HAP-1 (cell line): Measurements from ENCODE around the gene FKBP14.
"Not testable (repeated sequence)": the region's sequence is repeated elsewhere in the genome, so short reads cannot be mapped to it uniquely, and the experiment has no call there.

Source experiments
- DNase-seq, 2 experiments: peaks; one replicate each; pipeline ENCODE4 v3.0.0-alpha.2; 2016 to 2020; ENCODE audit warnings: low spot score in 2 of 2
- H3K27me3 ChIP-seq: fragments of 250-450 bp; sonication (Bioruptor Pico); 2 replicates; pipeline ENCODE4 v1.5.1; 2020; ENCODE audit warnings: low read depth, mild to moderate bottlenecking, moderate library complexity
- H3K36me3 ChIP-seq: fragments of 250-450 bp; sonication (Bioruptor Pico); replicated peaks from 2 replicates; pipeline ENCODE4 v1.5.1; 2020; ENCODE audit warnings: mild to moderate bottlenecking
- H3K4me1 ChIP-seq: fragments of 250-450 bp; sonication (Bioruptor Pico); 2 replicates; pipeline ENCODE4 v1.5.1; 2020; ENCODE audit warnings: mild to moderate bottlenecking
- H3K4me3 ChIP-seq: fragments of 250-450 bp; sonication (Bioruptor Pico); 2 replicates; pipeline ENCODE4 v1.5.1; 2020; ENCODE audit warnings: mild to moderate bottlenecking, moderate library complexity
- H3K9me3 ChIP-seq: fragments of 250-450 bp; sonication (Bioruptor Pico); 2 replicates; pipeline ENCODE4 v1.5.1; 2020; ENCODE audit warnings: mild to moderate bottlenecking, moderate library complexity
- in situ Hi-C: fragments of 300-500 bp; cut with MboI; formaldehyde crosslinking; loops from 3 replicates; pipeline ENCODE4 v1.14.3; 2020; ENCODE audit warnings: low sequenced_read_pairs, inconsistent platforms, mixed read lengths

Gene FKBP14

GRCh38 chr7:30026229-30027064 is at the start of gene FKBP14:
Gene FKBP14 (minus strand): TSS chr7:30026702. CDS start chr7:30026508, 194 bp downstream.
- in situ Hi-C loops, result no loop called here
- peaks cover 27% of the 10 kb centered on the region for H3K4me1 ChIP-seq

DNA sequence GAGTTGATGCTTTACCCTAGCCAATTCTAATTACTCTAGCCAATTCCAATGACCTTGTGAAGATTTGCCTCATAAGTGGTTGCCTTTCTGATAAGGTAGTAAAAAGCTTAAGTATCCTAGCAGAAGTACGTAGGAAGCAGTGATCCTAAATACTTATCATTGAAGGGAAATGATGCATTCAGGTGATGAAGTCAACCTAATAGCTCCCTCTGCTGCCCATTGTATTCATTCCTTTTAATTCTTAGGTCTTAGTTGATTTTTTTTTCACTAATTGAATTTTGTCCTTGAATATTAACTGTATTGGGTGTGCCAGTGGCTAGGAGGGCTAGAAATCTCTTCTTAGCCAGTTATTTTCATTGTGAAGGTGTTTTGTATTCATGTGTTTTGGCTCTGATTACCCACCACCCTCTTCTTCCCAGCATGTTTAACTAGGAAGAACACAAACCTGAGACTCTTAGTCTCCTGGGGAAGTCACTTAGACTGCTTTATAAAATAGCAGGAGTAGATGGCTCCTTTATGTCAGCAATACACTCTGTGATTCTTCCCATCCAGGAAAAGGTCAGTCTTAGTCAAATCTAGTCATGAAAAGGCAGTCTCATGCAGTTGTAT is 48.0 kb upstream of the FKBP14 start:
- Histone ChIP-seq H3K9me3 (no peaks in the 10 kb centered on the region), H3K36me3 (peaks cover 4% of the 10 kb centered on the region), H3K27me3 (no peaks in the 10 kb centered on the region), H3K4me1 (peaks cover 9% of the 10 kb centered on the region), H3K4me3 (no peak overlapping the region)
- peak in 1 of 2 experiments; percentile 52 for DNase-seq
- in situ Hi-C loops, result loop anchor here (25.0 kb wide), 2 partner anchors 337 to 437 kb away; no protein-coding TSS in a partner anchor

More at GRCh38 chr7:30026229-30027064, at the start of gene FKBP14:
- Histone ChIP-seq H3K9me3 (no peaks in the 10 kb centered on the region), H3K4me3 (peak within 1 kb of the TSS; percentile 68), H3K27me3 (no peaks in the 10 kb centered on the region), H3K36me3 (no peaks in the 10 kb centered on the region)
- peak; percentile 98 for DNase-seq

GRCh38 chr7:30072735-30073134 is 46.2 kb upstream of the FKBP14 start:
- no peaks in the 10 kb centered on the region for H3K27me3 ChIP-seq
- peaks cover 4% of the 10 kb centered on the region for H3K36me3 ChIP-seq
- no peaks in the 10 kb centered on the region for H3K9me3 ChIP-seq
- DNase-seq, result no peak
- H3K4me1 ChIP-seq, result peaks cover 9% of the 10 kb centered on the region
- in situ Hi-C loops, result loop anchor here (25.0 kb wide), 2 partner anchors 335 to 435 kb away; no protein-coding TSS in a partner anchor
- no peak overlapping the region for H3K4me3 ChIP-seq

- DNase-seq, result no peak
- H3K36me3 ChIP-seq, result peaks cover 4% of the 10 kb centered on the region
- H3K9me3 ChIP-seq, result no peaks in the 10 kb centered on the region
- in situ Hi-C loops, result loop anchor here (25.0 kb wide), 2 partner anchors 333 to 433 kb away; no protein-coding TSS in a partner anchor
- H3K27me3 ChIP-seq, result no peaks in the 10 kb centered on the region
- no peaks in the 10 kb centered on the region for H3K4me1 ChIP-seq
- no peak overlapping the region for H3K4me3 ChIP-seq
Measured at GRCh38 chr7:30070052-30070451, 43.5 kb upstream of the FKBP14 start.

- no peaks in the 10 kb centered on the region for H3K4me1 ChIP-seq
- no peak overlapping the region for H3K4me3 ChIP-seq
- H3K27me3 ChIP-seq, result no peaks in the 10 kb centered on the region
- H3K9me3 ChIP-seq, result no peaks in the 10 kb centered on the region
- in situ Hi-C loops, result loop anchor here (10.0 to 25.0 kb wide), 3 partner anchors 114 to 432 kb away; no protein-coding TSS in a partner anchor
- no peak for DNase-seq
- peaks cover 4% of the 10 kb centered on the region for H3K36me3 ChIP-seq
Measured at GRCh38 chr7:30069096-30069867, 42.8 kb upstream of the FKBP14 start.

GRCh38 chr7:30068117-30068516 is 41.6 kb upstream of the FKBP14 start:
- no peaks in the 10 kb centered on the region for H3K9me3 ChIP-seq
- DNase-seq, result no peak
- in situ Hi-C loops, result loop anchor here (10.0 to 25.0 kb wide), 3 partner anchors 113 to 431 kb away; no protein-coding TSS in a partner anchor
- H3K36me3 ChIP-seq, result peaks cover 6% of the 10 kb centered on the region
- no peaks in the 10 kb centered on the region for H3K27me3 ChIP-seq
- no peaks in the 10 kb centered on the region for H3K4me1 ChIP-seq
- H3K4me3 ChIP-seq, result no peak overlapping the region

DNA sequence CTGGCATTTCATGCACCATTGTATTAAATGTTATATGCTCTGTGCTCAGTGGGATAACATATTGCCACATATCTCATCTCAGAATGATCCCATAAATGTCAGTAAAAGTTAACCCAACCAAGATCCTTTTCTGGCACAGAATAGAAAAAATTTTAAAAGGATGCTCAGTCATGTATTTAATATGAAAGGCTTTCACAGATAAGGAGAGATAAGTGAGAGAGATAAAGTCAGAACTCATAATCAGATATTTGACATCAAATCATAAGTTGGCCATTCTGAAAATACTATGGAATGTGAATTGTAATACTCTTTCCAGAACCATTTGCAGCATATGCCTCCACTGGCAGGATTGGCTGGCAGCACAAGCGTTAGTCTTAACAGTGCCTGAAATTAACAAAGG is 40.2 kb upstream of the FKBP14 start:
- Histone ChIP-seq H3K27me3 (no peaks in the 10 kb centered on the region), H3K36me3 (peaks cover 6% of the 10 kb centered on the region), H3K9me3 (no peaks in the 10 kb centered on the region), H3K4me3 (no peak overlapping the region), H3K4me1 (no peaks in the 10 kb centered on the region)
- in situ Hi-C loops, result loop anchor here (10.0 to 25.0 kb wide), 3 partner anchors 112 to 429 kb away; no protein-coding TSS in a partner anchor
- no peak for DNase-seq

DNA sequence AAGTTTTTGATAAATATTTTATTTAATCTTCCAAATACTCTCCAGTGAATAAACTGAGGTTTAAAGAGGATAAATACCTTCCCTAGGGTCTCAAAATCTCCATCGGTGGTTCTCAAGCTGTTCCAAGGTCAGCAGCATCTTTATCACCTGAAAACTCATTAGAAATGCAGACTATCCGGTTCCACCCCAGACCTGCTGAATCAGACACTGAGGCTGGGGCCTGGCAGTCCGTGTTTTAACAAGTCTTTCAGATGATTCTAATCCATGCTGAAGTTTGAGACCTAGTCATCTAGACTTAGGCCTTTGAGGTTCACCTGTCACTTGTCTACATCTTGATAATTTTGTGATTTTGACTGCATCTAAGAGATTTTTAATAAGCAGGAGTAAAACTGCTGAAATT is 39.2 kb upstream of the FKBP14 start:
- Histone ChIP-seq H3K4me1 (no peaks in the 10 kb centered on the region), H3K4me3 (no peak overlapping the region), H3K36me3 (peaks cover 2% of the 10 kb centered on the region), H3K9me3 (no peaks in the 10 kb centered on the region), H3K27me3 (no peaks in the 10 kb centered on the region)
- DNase-seq, result no peak
- in situ Hi-C loops, result loop anchor here (10.0 to 25.0 kb wide), 3 partner anchors 111 to 428 kb away; no protein-coding TSS in a partner anchor

- Histone ChIP-seq H3K4me1 (no peaks in the 10 kb centered on the region), H3K36me3 (peaks cover 2% of the 10 kb centered on the region), H3K9me3 (no peaks in the 10 kb centered on the region), H3K4me3 (no peak overlapping the region), H3K27me3 (no peaks in the 10 kb centered on the region)
- DNase-seq, result peak in 1 of 2 experiments; percentile 55
- in situ Hi-C loops, result loop anchor here (10.0 to 25.0 kb wide), 3 partner anchors 108 to 425 kb away; no protein-coding TSS in a partner anchor
Measured at GRCh38 chr7:30062587-30062986, 36.1 kb upstream of the FKBP14 start.

- not testable (repeated sequence) for H3K9me3 ChIP-seq, H3K4me3 ChIP-seq, H3K4me1 ChIP-seq, H3K36me3 ChIP-seq, H3K27me3 ChIP-seq
- DNase-seq, result peak in 1 of 2 experiments; percentile 59
- in situ Hi-C loops, result loop anchor here (10.0 to 25.0 kb wide), 3 partner anchors 107 to 424 kb away; no protein-coding TSS in a partner anchor
Measured at GRCh38 chr7:30061786-30062185, 35.3 kb upstream of the FKBP14 start.

- DNase-seq, result no peak
- no peak overlapping the region for H3K4me3 ChIP-seq
- in situ Hi-C loops, result loop anchor here (25.0 kb wide), 2 partner anchors 320 to 420 kb away; no protein-coding TSS in a partner anchor
- H3K4me1 ChIP-seq, result no peaks in the 10 kb centered on the region
- H3K27me3 ChIP-seq, result no peaks in the 10 kb centered on the region
- H3K9me3 ChIP-seq, result no peaks in the 10 kb centered on the region
- peaks cover 21% of the 10 kb centered on the region for H3K36me3 ChIP-seq
Measured at GRCh38 chr7:30057741-30058140, 31.2 kb upstream of the FKBP14 start.

DNA sequence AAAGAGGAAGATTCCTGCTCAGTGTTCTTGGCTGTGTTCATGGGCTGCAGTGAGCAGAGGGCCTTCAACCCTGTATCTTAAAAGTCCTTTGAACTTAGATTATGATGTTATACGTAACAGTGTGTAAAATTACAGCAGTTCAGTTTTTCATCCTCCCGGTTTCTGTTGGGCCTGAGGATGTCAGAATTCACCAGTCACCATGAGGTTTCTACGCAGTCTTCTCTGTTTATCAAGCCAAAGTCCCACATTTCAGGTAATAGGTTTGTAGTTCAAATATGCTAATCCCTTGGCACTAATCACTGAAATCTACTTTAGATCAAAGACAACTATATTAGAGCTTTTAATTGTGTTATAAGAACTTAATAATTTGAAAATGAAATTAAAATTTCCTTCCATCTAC is 26.6 kb upstream of the FKBP14 start:
- no peaks in the 10 kb centered on the region for H3K4me1 ChIP-seq
- no peaks in the 10 kb centered on the region for H3K27me3 ChIP-seq
- in situ Hi-C loops, result loop anchor here (25.0 kb wide), 2 partner anchors 316 to 416 kb away; no protein-coding TSS in a partner anchor
- DNase-seq, result no peak
- H3K4me3 ChIP-seq, result no peak overlapping the region
- peaks cover 30% of the 10 kb centered on the region for H3K36me3 ChIP-seq
- H3K9me3 ChIP-seq, result no peaks in the 10 kb centered on the region

DNA sequence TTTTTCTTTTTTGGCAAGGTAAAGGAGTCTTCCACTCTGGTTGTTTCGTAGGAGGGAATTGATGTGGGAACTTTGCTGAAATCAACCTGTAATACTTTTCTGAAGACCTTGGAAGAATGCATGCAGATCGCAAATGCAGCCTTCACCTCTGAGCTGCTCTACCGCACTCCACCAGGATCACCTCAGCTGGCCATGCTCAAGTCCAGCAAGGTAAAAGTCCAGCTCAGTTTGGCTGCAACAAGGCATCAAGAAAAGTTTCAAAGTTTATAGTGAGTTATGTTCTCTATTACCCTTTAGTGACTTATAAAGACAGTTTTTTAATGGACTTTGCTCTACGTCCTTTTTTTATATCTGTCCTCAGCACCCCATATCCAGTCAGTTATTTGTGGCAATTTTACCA is 22.7 kb upstream of the FKBP14 start:
- DNase-seq, result no peak
- no peaks in the 10 kb centered on the region for H3K9me3 ChIP-seq
- peaks cover 35% of the 10 kb centered on the region for H3K36me3 ChIP-seq

More for the DNA sequence above, 22.7 kb upstream of the FKBP14 start:
- in situ Hi-C loops, result no loop called here
- Histone ChIP-seq H3K4me1 (no peaks in the 10 kb centered on the region), H3K27me3 (no peaks in the 10 kb centered on the region), H3K4me3 (no peak overlapping the region)
